A549 (cell line): ENCODE measurements around the gene LAMTOR3. TPM values are rescaled to one million over a fixed set of nuclear protein-coding genes. Genes with fewer than 3 reads are reported as not detected.

Source experiments
- ATAC-seq, 2 experiments: fragments of 200-7000 bp in 1 of 2; fragments of >200 bp in 1 of 2; cut with Nextera tagmentation in 1 of 2; cut with Tn5 transposase in 1 of 2; 3 replicates each; pipeline versions ENCODE4 v1.8.0 to v1.9.1; 2018 to 2020; ENCODE audit warnings: mild to moderate bottlenecking in 1 of 2, moderate library complexity in 1 of 2
- CTCF ChIA-PET: fragments of 300-600 bp; sonication (Branson Sonifier 250); formaldehyde crosslinking; extraction: SDS; loops from one replicate; lab custom pipeline; 2021; ENCODE audit warnings: antibody characterized with exemption, inconsistent platforms; lab: Yijun Ruan, JAX
- POLR2A ChIA-PET: fragments of 350-600 bp; formaldehyde crosslinking; extraction: SDS; loops from one replicate; lab custom pipeline; 2021; ENCODE audit warnings: antibody characterized with exemption, inconsistent platforms; lab: Yijun Ruan, JAX
- DNase-seq, 2 experiments: peaks; one replicate each; pipeline versions ENCODE4 v3.0.0 to v3.0.0-alpha.2; 2011 to 2016; ENCODE audit warnings: low read depth in 1 of 2, low spot score in 1 of 2
- FAIRE-seq: peaks from 2 replicates; lab custom pipeline; 2011; peaks lifted over from hg19 to GRCh38; lab: Jason Lieb, UNC
- H3K27ac ChIP-seq, 2 experiments: fragments of >200 bp; sonication (Bioruptor Twin); formaldehyde crosslinking; 3 replicates each; pipeline ENCODE4 v1.5.1; 2016 to 2017
- H3K4me1 ChIP-seq: fragments of >200 bp; sonication (Bioruptor Twin); formaldehyde crosslinking; 3 replicates; pipeline ENCODE4 v1.6.1; 2016
- H3K4me2 ChIP-seq: fragments of >200 bp; sonication (Bioruptor Twin); formaldehyde crosslinking; 3 replicates; pipeline ENCODE4 v1.6.1; 2016
- H3K4me3 ChIP-seq: fragments of >200 bp; sonication (Bioruptor Twin); formaldehyde crosslinking; 3 replicates; pipeline ENCODE4 v1.5.1; 2016
- H3K9me3 ChIP-seq: fragments of >200 bp; sonication (Bioruptor Twin); formaldehyde crosslinking; 3 replicates; pipeline ENCODE4 v1.6.1; 2016
- BHLHE40 ChIP-seq: IDR thresholded peaks from 2 replicates; pipeline ENCODE4 v1.6.1; 2012; ENCODE audit warnings: low read depth, low read length, inconsistent platforms
- CBX8 ChIP-seq: fragments of 200-600 bp; sonication (generic); IDR thresholded peaks from 2 replicates; pipeline ENCODE4 v1.6.1; 2016
- CHD2 ChIP-seq: fragments of 150-350 bp; IDR thresholded peaks from 2 replicates; pipeline ENCODE4 v1.6.1; 2014; ENCODE audit warnings: low read length; ENCODE audit not compliant: partially characterized antibody
- CHD4 ChIP-seq: fragments of 200-600 bp; sonication (generic); IDR thresholded peaks from 2 replicates; pipeline ENCODE4 v1.6.1; 2016; ENCODE audit warnings: antibody characterized with exemption, mild to moderate bottlenecking, borderline replicate concordance
- ESRRA ChIP-seq: fragments of 150-350 bp; IDR thresholded peaks from 2 replicates; pipeline ENCODE4 v1.6.1; 2014; ENCODE audit warnings: mild to moderate bottlenecking, low read length, borderline replicate concordance
- FOSL2 ChIP-seq, 2 experiments: fragments of 450-650 bp in 1 of 2; fragments of >200 bp in 1 of 2; sonication (Bioruptor Twin) in 1 of 2; formaldehyde crosslinking; IDR thresholded peaks; 2 replicates each; pipeline versions ENCODE4 v1.5.0 to v1.6.1; 2016 to 2020; ENCODE audit warnings: mild to moderate bottlenecking in 1 of 2, moderate library complexity in 1 of 2
- GATA3 ChIP-seq: IDR thresholded peaks from 2 replicates; pipeline ENCODE4 v1.6.1; 2012; ENCODE audit warnings: borderline replicate concordance
- HDAC2 ChIP-seq: fragments of 200-600 bp; sonication (generic); IDR thresholded peaks from 2 replicates; pipeline ENCODE4 v1.6.1; 2016
- HEYL ChIP-seq: fragments of 250-450 bp; sonication (Bioruptor Pico); IDR thresholded peaks from 2 replicates; pipeline ENCODE4 v1.8.0; 2021; ENCODE audit warnings: mild to moderate bottlenecking, moderate library complexity
- HOXA7 ChIP-seq: fragments of 250-450 bp; sonication (Bioruptor Pico); IDR thresholded peaks from 2 replicates; pipeline ENCODE4 v1.5.0; 2020; ENCODE audit warnings: mild to moderate bottlenecking, moderate library complexity
- HOXB5 ChIP-seq: fragments of 250-450 bp; sonication (Bioruptor Pico); IDR thresholded peaks from 2 replicates; pipeline ENCODE4 v1.5.0; 2020; ENCODE audit warnings: mild to moderate bottlenecking, moderate library complexity
- JUN ChIP-seq, 2 experiments: fragments of >200 bp; sonication (Bioruptor Twin); formaldehyde crosslinking; IDR thresholded peaks; 2 replicates in 1 of 2; 3 replicates in 1 of 2; pipeline ENCODE4 v1.6.1; 2016 to 2017
- MAFK ChIP-seq: fragments of 450-650 bp; IDR thresholded peaks from 2 replicates; pipeline ENCODE4 v1.6.1; 2014; ENCODE audit not compliant: partially characterized antibody
- MAZ ChIP-seq: fragments of 150-350 bp; IDR thresholded peaks from 2 replicates; pipeline ENCODE4 v1.6.1; 2014; ENCODE audit warnings: antibody characterized with exemption, low read depth, low read length, borderline replicate concordance
- MYC ChIP-seq: IDR thresholded peaks from 2 replicates; pipeline ENCODE4 v1.6.1; 2012; ENCODE audit warnings: mild to moderate bottlenecking, inconsistent platforms, low read length, improper control_type of control experiment, borderline replicate concordance
- NFE2L2 ChIP-seq: fragments of 150-350 bp; conservative IDR thresholded peaks from 2 replicates; pipeline ENCODE4 v1.6.1; 2014; ENCODE audit warnings: low read length
- PHF8 ChIP-seq: fragments of 200-600 bp; sonication (generic); IDR thresholded peaks from 2 replicates; pipeline ENCODE4 v1.6.1; 2016; ENCODE audit warnings: low read depth, mild to moderate bottlenecking, antibody characterized with exemption, moderate library complexity, borderline replicate concordance
- POLR2A ChIP-seq: IDR thresholded peaks from 2 replicates; pipeline ENCODE4 v1.6.1; 2012; ENCODE audit warnings: mild to moderate bottlenecking, low read length
- POLR2AphosphoS2 ChIP-seq: conservative IDR thresholded peaks from 2 replicates; pipeline ENCODE4 v1.6.1; 2012; ENCODE audit warnings: low read length, improper control_type of control experiment, inconsistent platforms
- RCOR1 ChIP-seq: fragments of 150-350 bp; IDR thresholded peaks from 2 replicates; pipeline ENCODE4 v1.6.1; 2014; ENCODE audit warnings: antibody characterized with exemption, low read length, low read depth
- RFX5 ChIP-seq: fragments of 450-650 bp; IDR thresholded peaks from 2 replicates; pipeline ENCODE4 v1.7.1; 2014; ENCODE audit warnings: antibody characterized with exemption, mild to moderate bottlenecking, moderate library complexity
- RNF2 ChIP-seq: fragments of 200-600 bp; sonication (generic); IDR thresholded peaks from 2 replicates; pipeline ENCODE4 v1.6.1; 2016; ENCODE audit warnings: low read depth, mild to moderate bottlenecking, antibody characterized with exemption, moderate library complexity, borderline replicate concordance
- SMC3 ChIP-seq: fragments of >200 bp; sonication (Bioruptor Twin); formaldehyde crosslinking; IDR thresholded peaks from 3 replicates; pipeline ENCODE4 v1.6.1; 2018; ENCODE audit warnings: inconsistent platforms
- SREBF2 ChIP-seq: fragments of 450-650 bp; IDR thresholded peaks from 2 replicates; pipeline ENCODE4 v1.6.1; 2014; ENCODE audit warnings: mild to moderate bottlenecking, moderate library complexity
- TFCP2L1 ChIP-seq: fragments of 250-450 bp; sonication (Bioruptor Pico); IDR thresholded peaks from 2 replicates; pipeline ENCODE4 v1.5.0; 2021; ENCODE audit warnings: mild to moderate bottlenecking
- ZC3H11A ChIP-seq: fragments of 450-650 bp; IDR thresholded peaks from 2 replicates; pipeline ENCODE4 v1.6.1; 2014; ENCODE audit warnings: antibody characterized with exemption, mild to moderate bottlenecking
- ZNF302 ChIP-seq: fragments of 250-450 bp; sonication (Bioruptor Pico); IDR thresholded peaks from 2 replicates; pipeline ENCODE4 v1.9.0; 2021; ENCODE audit warnings: inconsistent platforms, mild to moderate bottlenecking, moderate library complexity
- WGBS: methylation state at CpG from one replicate; pipeline ENCODE4 v1.1.6; 2017; ENCODE audit errors: missing lambda C conversion rate; 5-methylcytosine and 5-hydroxymethylcytosine counted together
- polyA plus RNA-seq, 4 experiments: library from polyadenylated mRNA; depleted of rRNA in 3 of 4; stranded (reverse); fragments of >200 nt; fragmentation: RNase III in 1 of 4; extraction: RNeasy Plus Mini Kit Qiagen cat#74134 plus additional on column Dnase treatment in 1 of 4; gene quantifications; 2 replicates in 3 of 4; 3 replicates in 1 of 4; pipeline ENCODE4 v1.2.3, GENCODE V29; 2011 to 2017
- TF ChIP-seq, protein P1 (sequence below): fragments of >200 bp; sonication (Bioruptor Twin); formaldehyde crosslinking; IDR thresholded peaks from 3 replicates; pipeline ENCODE4 v1.6.1; 2016
- TF ChIP-seq, protein P2 (sequence below): IDR thresholded peaks from 2 replicates; pipeline ENCODE4 v1.6.1; 2012
- TF ChIP-seq, protein P3 (sequence below): fragments of 250-450 bp; sonication (Bioruptor Pico); IDR thresholded peaks from 2 replicates; pipeline ENCODE4 v1.5.0; 2021; ENCODE audit warnings: mild to moderate bottlenecking, moderate library complexity, borderline replicate concordance

Gene LAMTOR3
- polyA plus RNA-seq, 2 of the 4 experiments (the other 2 are of a cell fraction) = 21.3 to 40.8 TPM

DNA sequence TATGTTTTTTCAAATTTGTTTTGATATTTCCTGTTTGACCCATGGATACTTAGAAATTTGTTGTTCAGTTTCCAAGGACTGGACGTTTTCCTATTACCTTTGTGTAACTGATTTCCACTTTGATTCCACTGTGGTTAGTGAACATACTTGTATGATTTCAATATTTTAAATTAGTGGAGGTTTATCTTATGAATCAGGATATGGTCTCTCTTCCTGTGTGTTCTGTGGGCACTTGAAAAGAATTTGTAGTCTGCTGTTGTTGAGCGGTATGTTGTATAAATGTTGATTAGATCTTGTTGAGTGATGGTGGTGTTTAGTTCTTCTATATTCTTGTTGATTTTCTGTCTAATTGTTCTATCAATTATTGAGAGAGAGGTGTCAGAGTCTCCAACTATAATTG lies 21.2 kb upstream of the LAMTOR3 start:
- Histone ChIP-seq H3K27ac (no peak overlapping the region), H3K9me3 (no peaks in the 10 kb centered on the region), H3K4me3 (no peak overlapping the region), H3K4me1 (no peaks in the 10 kb centered on the region), H3K4me2 (no peak overlapping the region)
- FAIRE-seq (no peak), ATAC-seq (no peak), DNase-seq (no peak)
- WGBS = 83% methylated on average over 2 of the region's 2 CpGs
- no peak for TF ChIP-seq RFX5
- TF ChIP-seq ZC3H11A = no peak
- no peak for TF ChIP-seq RCOR1
- TF ChIP-seq BHLHE40 = no peak
- TF ChIP-seq PHF8 = no peak
- no peak for TF ChIP-seq HOXB5 (CRISPR knock-in tag)
- no peak for TF ChIP-seq CHD4
- TF ChIP-seq ZNF302 = no peak
- TF ChIP-seq, protein P1, sequence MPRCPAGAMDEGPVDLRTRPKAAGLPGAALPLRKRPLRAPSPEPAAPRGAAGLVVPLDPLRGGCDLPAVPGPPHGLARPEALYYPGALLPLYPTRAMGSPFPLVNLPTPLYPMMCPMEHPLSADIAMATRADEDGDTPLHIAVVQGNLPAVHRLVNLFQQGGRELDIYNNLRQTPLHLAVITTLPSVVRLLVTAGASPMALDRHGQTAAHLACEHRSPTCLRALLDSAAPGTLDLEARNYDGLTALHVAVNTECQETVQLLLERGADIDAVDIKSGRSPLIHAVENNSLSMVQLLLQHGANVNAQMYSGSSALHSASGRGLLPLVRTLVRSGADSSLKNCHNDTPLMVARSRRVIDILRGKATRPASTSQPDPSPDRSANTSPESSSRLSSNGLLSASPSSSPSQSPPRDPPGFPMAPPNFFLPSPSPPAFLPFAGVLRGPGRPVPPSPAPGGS = no peak
- TF ChIP-seq MYC = no peak
- TF ChIP-seq HOXA7 = no peak
- TF ChIP-seq POLR2A = no peak
- TF ChIP-seq, protein P2, sequence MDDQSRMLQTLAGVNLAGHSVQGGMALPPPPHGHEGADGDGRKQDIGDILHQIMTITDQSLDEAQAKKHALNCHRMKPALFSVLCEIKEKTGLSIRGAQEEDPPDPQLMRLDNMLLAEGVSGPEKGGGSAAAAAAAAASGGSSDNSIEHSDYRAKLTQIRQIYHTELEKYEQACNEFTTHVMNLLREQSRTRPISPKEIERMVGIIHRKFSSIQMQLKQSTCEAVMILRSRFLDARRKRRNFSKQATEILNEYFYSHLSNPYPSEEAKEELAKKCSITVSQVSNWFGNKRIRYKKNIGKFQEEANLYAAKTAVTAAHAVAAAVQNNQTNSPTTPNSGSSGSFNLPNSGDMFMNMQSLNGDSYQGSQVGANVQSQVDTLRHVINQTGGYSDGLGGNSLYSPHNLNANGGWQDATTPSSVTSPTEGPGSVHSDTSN = no peak
- no peak for TF ChIP-seq SMC3
- TF ChIP-seq NFE2L2 = no peak
- ChIA-PET POLR2A (no interaction called here), CTCF (no interaction called here)

DNA sequence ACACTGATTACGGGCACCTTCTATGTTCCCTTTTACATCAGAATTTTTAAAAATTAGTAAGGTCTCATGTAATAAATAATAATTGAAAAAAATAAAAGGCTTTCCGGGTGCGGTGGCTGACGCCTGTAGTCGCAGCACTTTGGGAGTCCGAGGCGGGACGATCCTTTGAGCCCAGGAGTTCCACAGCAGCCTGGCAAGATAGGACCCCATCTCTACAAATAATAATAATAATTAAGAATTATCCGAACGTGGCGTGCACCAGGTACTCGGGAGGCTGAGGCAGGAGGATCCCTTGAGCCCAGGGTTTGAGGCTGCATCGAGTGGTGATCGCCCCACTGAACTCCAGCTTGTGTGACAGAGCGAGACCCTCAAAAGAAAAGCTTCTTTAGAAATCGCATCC lies 771 bp upstream of the LAMTOR3 start:
- Histone ChIP-seq H3K4me3 (peak overlapping the region; percentile 79), H3K9me3 (no peaks in the 10 kb centered on the region), H3K4me1 (peaks cover 6% of the 10 kb centered on the region; the same call in 1 of the 3 replicates), H3K27ac (peak overlapping the region; percentile 76 to 78), H3K4me2 (peak overlapping the region; percentile 95)
- ChIA-PET POLR2A (interaction anchor here (1.4 to 2.1 kb wide), 4 partner anchors 51 to 332 kb away, joined by 11 to 15 read pairs (median 12); partner anchors contain the start of genes DNAJB14, H2AZ1 and TRMT10A), CTCF (interaction anchor here (2.1 kb wide), 1 partner anchor 54 kb away, joined by 7 read pairs; no protein-coding TSS in a partner anchor)
- no peak for DNase-seq
- 89% methylated on average over 16 of the region's 16 CpGs for WGBS
- FAIRE-seq = no peak
- TF ChIP-seq TFCP2L1 (CRISPR knock-in tag) (no peak), POLR2A (no peak), ZNF302 (no peak), CHD2 (no peak), HOXB5 (CRISPR knock-in tag) (no peak), FOSL2 (IDR thresholded peaks at IDR 0.05) (no peak), FOSL2 (CRISPR knock-in tag; IDR thresholded peaks at IDR 0.05) (no peak)
- no peak for ATAC-seq

DNA sequence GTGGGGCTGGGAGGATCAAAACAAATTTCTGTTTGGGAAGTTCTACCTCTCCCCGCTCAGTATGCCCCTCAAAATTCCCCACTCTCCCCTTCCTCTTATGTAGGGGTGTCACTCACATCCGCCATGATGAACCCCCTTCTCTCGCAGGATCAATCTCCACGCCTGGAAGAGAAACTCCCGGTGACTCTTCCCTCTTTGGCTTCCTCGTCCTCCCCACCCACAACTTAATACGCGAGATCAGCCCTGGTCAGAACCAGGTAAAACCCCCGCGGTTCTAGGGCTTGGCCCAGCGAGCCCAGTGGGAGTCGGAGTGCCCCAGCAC lies 427 bp downstream of the LAMTOR3 start:
- no peaks in the 10 kb centered on the region for H3K9me3 ChIP-seq
- peaks cover 6% of the 10 kb centered on the region; the same call in 1 of the 3 replicates for H3K4me1 ChIP-seq
- POLR2A ChIA-PET = interaction anchor here (1.4 to 2.1 kb wide), 4 partner anchors 52 to 330 kb away, joined by 11 to 15 read pairs (median 12); partner anchors contain the start of genes DNAJB14, H2AZ1 and TRMT10A
- ATAC-seq = no peak; a peak in 1 of 6 replicates
- peak overlapping the region; percentile 78 to 91 for H3K27ac ChIP-seq
- CTCF ChIA-PET = interaction anchor here (2.1 kb wide), 1 partner anchor 55 kb away, joined by 7 read pairs; no protein-coding TSS in a partner anchor
- DNase-seq = peak; percentile 0 to 2
- peak overlapping the region; percentile 98 for H3K4me2 ChIP-seq
- TF ChIP-seq SMC3 = no peak
- TF ChIP-seq PHF8 = no peak
- TF ChIP-seq JUN (IDR thresholded peaks at IDR 0.05) = no peak
- no peak for TF ChIP-seq MAZ
- no peak for TF ChIP-seq CBX8
- no peak for TF ChIP-seq SREBF2
- no peak for TF ChIP-seq GATA3
- TF ChIP-seq ESRRA = no peak
- TF ChIP-seq HDAC2 = no peak
- TF ChIP-seq POLR2AphosphoS2 = no peak
- TF ChIP-seq MAFK = no peak
- TF ChIP-seq, protein P3, sequence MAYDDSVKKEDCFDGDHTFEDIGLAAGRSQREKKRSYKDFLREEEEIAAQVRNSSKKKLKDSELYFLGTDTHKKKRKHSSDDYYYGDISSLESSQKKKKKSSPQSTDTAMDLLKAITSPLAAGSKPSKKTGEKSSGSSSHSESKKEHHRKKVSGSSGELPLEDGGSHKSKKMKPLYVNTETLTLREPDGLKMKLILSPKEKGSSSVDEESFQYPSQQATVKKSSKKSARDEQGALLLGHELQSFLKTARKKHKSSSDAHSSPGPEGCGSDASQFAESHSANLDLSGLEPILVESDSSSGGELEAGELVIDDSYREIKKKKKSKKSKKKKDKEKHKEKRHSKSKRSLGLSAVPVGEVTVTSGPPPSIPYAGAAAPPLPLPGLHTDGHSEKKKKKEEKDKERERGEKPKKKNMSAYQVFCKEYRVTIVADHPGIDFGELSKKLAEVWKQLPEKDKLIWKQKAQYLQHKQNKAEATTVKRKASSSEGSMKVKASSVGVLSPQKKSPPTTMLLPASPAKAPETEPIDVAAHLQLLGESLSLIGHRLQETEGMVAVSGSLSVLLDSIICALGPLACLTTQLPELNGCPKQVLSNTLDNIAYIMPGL (CRISPR knock-in tag) = no peak
- TF ChIP-seq RFX5 = no peak
- TF ChIP-seq HEYL (CRISPR knock-in tag) = no peak
- TF ChIP-seq, protein P2 = no peak
- TF ChIP-seq RNF2 = no peak
- no peak for TF ChIP-seq MYC
- no peak for TF ChIP-seq TFCP2L1 (CRISPR knock-in tag)
- no peak for FAIRE-seq
- H3K4me3 ChIP-seq = peak overlapping the region; percentile 79
- 3% methylated on average over 6 of the region's 12 CpGs for WGBS
